Liver (tissue), 9 donors: ENCODE results near the gene ADPRS. TPM values are rescaled to one million over a fixed set of nuclear protein-coding genes. Genes with fewer than 3 reads are reported as not detected.

Source experiments
- DNase-seq: peaks from one replicate; pipeline ENCODE4 v3.0.0-alpha.2; 2017; ENCODE audit warnings: low spot score
- H3K27ac ChIP-seq, 2 donors: one replicate each; pipeline ENCODE4 v1.7.0; 2013; ENCODE audit warnings: inconsistent platforms in 2 of 2, low read length in 2 of 2, control low read depth in 1 of 2, low read depth in 1 of 2, mild to moderate bottlenecking in 1 of 2
- H3K27me3 ChIP-seq, 4 donors: one replicate each; pipeline versions ENCODE4 v1.6.1 to v1.7.0; 2013; ENCODE audit warnings: low read length in 3 of 4, inconsistent platforms in 1 of 4, mild to moderate bottlenecking in 1 of 4, moderate library complexity in 1 of 4; ENCODE audit not compliant: control insufficient read depth in 4 of 4, insufficient read depth in 4 of 4
- H3K36me3 ChIP-seq, 4 donors: one replicate each; pipeline versions ENCODE4 v1.6.1 to v1.7.0; 2013; ENCODE audit warnings: low read length in 3 of 4, mild to moderate bottlenecking in 3 of 4, low read depth in 1 of 4, moderate library complexity in 1 of 4; ENCODE audit not compliant: control insufficient read depth in 4 of 4, insufficient read depth in 3 of 4
- H3K4me1 ChIP-seq, 4 donors: one replicate each; pipeline versions ENCODE4 v1.6.1 to v1.7.0; 2013; ENCODE audit warnings: low read length in 3 of 4, mild to moderate bottlenecking in 3 of 4, moderate library complexity in 1 of 4; ENCODE audit not compliant: control insufficient read depth in 4 of 4, insufficient read depth in 4 of 4
- H3K4me3 ChIP-seq, 3 donors: one replicate each; pipeline versions ENCODE4 v1.6.1 to v1.7.0; 2013; ENCODE audit warnings: low read length in 3 of 3, control low read depth in 1 of 3, low read depth in 1 of 3, mild to moderate bottlenecking in 1 of 3
- H3K9ac ChIP-seq, 2 donors: one replicate each; pipeline ENCODE4 v1.7.0; 2013; ENCODE audit warnings: low read length in 2 of 2, mild to moderate bottlenecking in 2 of 2, moderate library complexity in 2 of 2, control low read depth in 1 of 2, low read depth in 1 of 2
- H3K9me3 ChIP-seq, 4 donors: one replicate each; pipeline versions ENCODE4 v1.6.1 to v1.7.0; 2013; ENCODE audit warnings: low read length in 3 of 4; ENCODE audit not compliant: control insufficient read depth in 4 of 4
- ATF3 ChIP-seq: IDR thresholded peaks from 2 replicates; pipeline ENCODE4 v1.6.1; 2016; ENCODE audit warnings: antibody characterized with exemption
- EGR1 ChIP-seq, 2 donors: IDR thresholded peaks; 2 replicates each; pipeline ENCODE4 v1.6.1; 2016 to 2018; ENCODE audit warnings: antibody characterized with exemption in 2 of 2, low read depth in 2 of 2
- FOXA1 ChIP-seq: IDR thresholded peaks from 2 replicates; pipeline ENCODE4 v1.6.1; 2016; ENCODE audit warnings: antibody characterized with exemption
- FOXA2 ChIP-seq: IDR thresholded peaks from 2 replicates; pipeline ENCODE4 v1.6.1; 2016; ENCODE audit warnings: antibody characterized with exemption
- GABPA ChIP-seq, 2 donors: IDR thresholded peaks in 1 of 2; conservative IDR thresholded peaks in 1 of 2; 2 replicates each; pipeline ENCODE4 v1.6.1; 2016; ENCODE audit warnings: antibody characterized with exemption in 2 of 2, mild to moderate bottlenecking in 1 of 2, moderate library complexity in 1 of 2
- HNF4A ChIP-seq, 2 donors: conservative IDR thresholded peaks; 2 replicates each; pipeline ENCODE4 v1.6.1; 2016; ENCODE audit warnings: antibody characterized with exemption in 2 of 2, mild to moderate bottlenecking in 2 of 2
- HNF4G ChIP-seq: IDR thresholded peaks from 2 replicates; pipeline ENCODE4 v1.6.1; 2016; ENCODE audit warnings: antibody characterized with exemption
- JUND ChIP-seq, 2 donors: IDR thresholded peaks; 2 replicates each; pipeline ENCODE4 v1.6.1; 2016; ENCODE audit warnings: antibody characterized with exemption in 2 of 2
- MAX ChIP-seq: IDR thresholded peaks from 2 replicates; pipeline ENCODE4 v1.6.1; 2016; ENCODE audit warnings: antibody characterized with exemption
- NR2F2 ChIP-seq: IDR thresholded peaks from 2 replicates; pipeline ENCODE4 v1.6.1; 2016; ENCODE audit warnings: antibody characterized with exemption
- RAD21 ChIP-seq, 2 donors: IDR thresholded peaks; 2 replicates each; pipeline ENCODE4 v1.6.1; 2016; ENCODE audit warnings: antibody characterized with exemption in 2 of 2, mild to moderate bottlenecking in 2 of 2
- RXRA ChIP-seq, 2 donors: IDR thresholded peaks; 2 replicates each; pipeline ENCODE4 v1.6.1; 2017 to 2018; ENCODE audit warnings: antibody characterized with exemption in 2 of 2, mild to moderate bottlenecking in 1 of 2
- SP1 ChIP-seq: IDR thresholded peaks from 2 replicates; pipeline ENCODE4 v1.6.1; 2018; ENCODE audit warnings: antibody characterized with exemption, mild to moderate bottlenecking
- TAF1 ChIP-seq: conservative IDR thresholded peaks from 2 replicates; pipeline ENCODE4 v1.6.1; 2016; ENCODE audit warnings: antibody characterized with exemption, mild to moderate bottlenecking
- YY1 ChIP-seq: IDR thresholded peaks from 2 replicates; pipeline ENCODE4 v1.6.1; 2016; ENCODE audit warnings: antibody characterized with exemption, mild to moderate bottlenecking
- ZBTB33 ChIP-seq: IDR thresholded peaks from 2 replicates; pipeline ENCODE4 v1.6.1; 2016; ENCODE audit warnings: antibody characterized with exemption
- WGBS: extraction: QIAGEN DNeasy Blood & Tissue Kit; methylation state at CpG from one replicate; pipeline ENCODE4 v1.1.7; 2013; 5-methylcytosine and 5-hydroxymethylcytosine counted together
- polyA plus RNA-seq, 2 donors: library from polyadenylated mRNA; stranded (reverse) in 1 of 2; unstranded in 1 of 2; fragments of 200-250 nt in 1 of 2; fragments of >200 nt in 1 of 2; fragmentation: Nextera tagmentation in 1 of 2; extraction: Ambion mirVana in 1 of 2; gene quantifications; one replicate each; pipeline versions ENCODE4 v1.2.1 to v1.2.3, GENCODE V29; 2013 to 2015
- total RNA-seq, 2 donors: library from RNA; depleted of rRNA; stranded (reverse); fragments of >200 nt; gene quantifications; one replicate each; pipeline ENCODE4 v1.2.3, GENCODE V29; 2014
- TF ChIP-seq, protein P1 (sequence below): IDR thresholded peaks from 2 replicates; pipeline ENCODE4 v1.6.1; 2016; ENCODE audit warnings: antibody characterized with exemption, mild to moderate bottlenecking
- donor health status: healthy.
- donor health status: healthy.
- donor health status: healthy.
- donor health status: healthy.
- donor health status: healthy.

ADPRS gene
- total and polyA plus RNA-seq, 4 donors, result 9.4 to 13.1 (median 11.0) TPM

- H3K4me3 ChIP-seq, result no peak overlapping the region
- TF ChIP-seq MAX (no peak), HNF4A (conservative IDR thresholded peaks at IDR 0.05) (no peak), TAF1 (no peak), SP1 (no peak), YY1 (no peak), ZBTB33 (no peak), ATF3 (no peak), RXRA (IDR thresholded peaks at IDR 0.05) (no peak), FOXA2 (no peak), RAD21 (IDR thresholded peaks at IDR 0.05) (no peak), HNF4G (no peak)
- TF ChIP-seq, protein P1, sequence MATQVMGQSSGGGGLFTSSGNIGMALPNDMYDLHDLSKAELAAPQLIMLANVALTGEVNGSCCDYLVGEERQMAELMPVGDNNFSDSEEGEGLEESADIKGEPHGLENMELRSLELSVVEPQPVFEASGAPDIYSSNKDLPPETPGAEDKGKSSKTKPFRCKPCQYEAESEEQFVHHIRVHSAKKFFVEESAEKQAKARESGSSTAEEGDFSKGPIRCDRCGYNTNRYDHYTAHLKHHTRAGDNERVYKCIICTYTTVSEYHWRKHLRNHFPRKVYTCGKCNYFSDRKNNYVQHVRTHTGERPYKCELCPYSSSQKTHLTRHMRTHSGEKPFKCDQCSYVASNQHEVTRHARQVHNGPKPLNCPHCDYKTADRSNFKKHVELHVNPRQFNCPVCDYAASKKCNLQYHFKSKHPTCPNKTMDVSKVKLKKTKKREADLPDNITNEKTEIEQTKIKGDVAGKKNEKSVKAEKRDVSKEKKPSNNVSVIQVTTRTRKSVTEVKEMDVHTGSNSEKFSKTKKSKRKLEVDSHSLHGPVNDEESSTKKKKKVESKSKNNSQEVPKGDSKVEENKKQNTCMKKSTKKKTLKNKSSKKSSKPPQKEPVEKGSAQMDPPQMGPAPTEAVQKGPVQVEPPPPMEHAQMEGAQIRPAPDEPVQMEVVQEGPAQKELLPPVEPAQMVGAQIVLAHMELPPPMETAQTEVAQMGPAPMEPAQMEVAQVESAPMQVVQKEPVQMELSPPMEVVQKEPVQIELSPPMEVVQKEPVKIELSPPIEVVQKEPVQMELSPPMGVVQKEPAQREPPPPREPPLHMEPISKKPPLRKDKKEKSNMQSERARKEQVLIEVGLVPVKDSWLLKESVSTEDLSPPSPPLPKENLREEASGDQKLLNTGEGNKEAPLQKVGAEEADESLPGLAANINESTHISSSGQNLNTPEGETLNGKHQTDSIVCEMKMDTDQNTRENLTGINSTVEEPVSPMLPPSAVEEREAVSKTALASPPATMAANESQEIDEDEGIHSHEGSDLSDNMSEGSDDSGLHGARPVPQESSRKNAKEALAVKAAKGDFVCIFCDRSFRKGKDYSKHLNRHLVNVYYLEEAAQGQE, result no peak
- H3K4me1 ChIP-seq, result peaks cover 5 to 14% (median 10%) of the 10 kb centered on the region in 4 donors
- H3K36me3 ChIP-seq, result peaks cover 8 to 43% (median 23%) of the 10 kb centered on the region in 4 donors
- H3K9me3 ChIP-seq, result no peaks in the 10 kb centered on the region
- H3K27me3 ChIP-seq, result no peaks in the 10 kb centered on the region
- no peak overlapping the region for H3K9ac ChIP-seq
- no peak overlapping the region for H3K27ac ChIP-seq
- WGBS, result 94% methylated on average over 7 of the region's 7 CpGs
- DNase-seq, result no peak
These were observed 4.5 kb downstream of the ADPRS start for GRCh38 chr1:36093226-36093625.

DNA sequence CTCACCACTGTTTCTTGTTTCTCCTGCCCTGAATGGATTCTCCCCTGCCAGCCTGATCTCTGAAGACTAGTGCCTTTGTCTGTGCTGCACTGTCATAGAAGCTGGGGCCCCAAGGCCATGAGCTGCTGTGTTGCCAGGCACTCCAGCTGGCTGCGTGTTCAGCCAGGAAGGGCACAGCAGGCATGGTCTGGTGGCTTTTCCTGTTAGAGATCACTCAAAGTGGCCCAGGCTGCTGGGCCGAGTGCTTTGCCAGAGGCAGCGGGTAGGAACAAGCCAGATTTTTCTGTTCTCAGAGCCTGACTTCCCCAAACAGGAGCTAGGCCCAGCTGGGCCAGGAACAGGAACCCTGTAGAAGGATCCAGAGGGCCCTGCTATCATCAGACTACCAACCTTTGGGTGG is 5.2 kb downstream of the ADPRS start:
- no peak overlapping the region for H3K4me3 ChIP-seq
- H3K9me3 ChIP-seq, result no peaks in the 10 kb centered on the region
- TF ChIP-seq EGR1 (IDR thresholded peaks at IDR 0.05; ENCODE audit: low read depth in 2 of 2), result no peak
- no peak for TF ChIP-seq MAX
- TF ChIP-seq HNF4A (conservative IDR thresholded peaks at IDR 0.05), result no peak
- no peak for TF ChIP-seq JUND (IDR thresholded peaks at IDR 0.05)
- TF ChIP-seq TAF1, result no peak
- TF ChIP-seq YY1, result no peak
- TF ChIP-seq HNF4G, result no peak
- no peak for TF ChIP-seq ZBTB33
- TF ChIP-seq FOXA2, result no peak
- TF ChIP-seq FOXA1, result no peak
- TF ChIP-seq, protein P1, result no peak
- TF ChIP-seq GABPA (IDR thresholded peaks at IDR 0.05 in 1 of 2, conservative IDR thresholded peaks at IDR 0.05 in 1 of 2), result no peak
- TF ChIP-seq RAD21 (IDR thresholded peaks at IDR 0.05), result no peak
- TF ChIP-seq SP1, result no peak
- no peak for TF ChIP-seq NR2F2
- no peak for TF ChIP-seq ATF3
- no peak for TF ChIP-seq RXRA (IDR thresholded peaks at IDR 0.05)
- WGBS, result 82% methylated on average over 3 of the region's 3 CpGs
- peaks cover 3 to 11% (median 9%) of the 10 kb centered on the region in 4 donors for H3K4me1 ChIP-seq
- DNase-seq, result no peak
- H3K27ac ChIP-seq, result no peak overlapping the region
- no peaks in the 10 kb centered on the region for H3K27me3 ChIP-seq
- H3K9ac ChIP-seq, result no peak overlapping the region
- H3K36me3 ChIP-seq, result peaks cover 8 to 43% (median 23%) of the 10 kb centered on the region in 4 donors
